K562 (cell line): ENCODE results near the gene EDN2. TPM values are rescaled to one million over a fixed set of nuclear protein-coding genes. Genes with fewer than 3 reads are reported as not detected.

Experiments used
- ATAC-seq: fragments of 200-7000 bp; cut with Tn5 transposase; 3 replicates; pipeline ENCODE4 v1.9.1; 2020; ENCODE audit warnings: moderate library complexity
- BruUV-seq: library from RNA; stranded (reverse); fragments of 400-500 nt; replicated peaks from 2 replicates; lab custom pipeline; 2021; lab: Mats Ljungman, UMichigan
- CTCF ChIA-PET: fragments of 300-600 bp; formaldehyde crosslinking; extraction: SDS; loops from one replicate; lab custom pipeline; 2021; ENCODE audit warnings: low intra/inter-chr PET ratio; lab: Yijun Ruan, JAX
- POLR2A ChIA-PET: fragments of 300-600, 350-650 bp; sonication (Branson Sonifier 250); formaldehyde crosslinking; extraction: SDS; loops from one replicate; lab custom pipeline; 2021; ENCODE audit warnings: antibody characterized with exemption, inconsistent platforms; lab: Yijun Ruan, JAX
- DNase-seq, 4 experiments: peaks; one replicate each; pipeline versions ENCODE4 v3.0.0 to v3.0.0-alpha.2; 2011 to 2018; ENCODE audit warnings: low spot score in 3 of 4, mixed read lengths in 3 of 4; ENCODE audit errors: extremely low read depth in 1 of 4
- FAIRE-seq: peaks from 2 replicates; lab custom pipeline; 2011; peaks lifted over from hg19 to GRCh38; lab: Jason Lieb, UNC
- H2AFZ ChIP-seq: 2 replicates; pipeline ENCODE4 v1.6.0; 2011; ENCODE audit warnings: low read depth, low read length, control low read depth, inconsistent platforms
- H3K27ac ChIP-seq: fragments of 200-600 bp; 3 replicates; pipeline ENCODE4 v1.8.0; 2011; ENCODE audit warnings: low read depth, mild to moderate bottlenecking, control low read depth, inconsistent platforms, low read length, moderate library complexity, mixed read lengths; ENCODE audit errors: extremely low read depth
- H3K27me3 ChIP-seq, 2 experiments: fragments of 300-600 bp in 1 of 2; 2 replicates in 1 of 2; 3 replicates in 1 of 2; pipeline versions ENCODE4 v1.6.0 to v1.8.0; 2011; ENCODE audit warnings: inconsistent platforms in 2 of 2, low read length in 2 of 2, mild to moderate bottlenecking in 1 of 2, mixed read lengths in 1 of 2, moderate library complexity in 1 of 2; ENCODE audit not compliant: control insufficient read depth in 2 of 2, insufficient read depth in 2 of 2
- H3K36me3 ChIP-seq: fragments of 300-600 bp; 3 replicates; pipeline ENCODE4 v1.8.0; 2011; ENCODE audit warnings: mild to moderate bottlenecking, low read length, inconsistent platforms; ENCODE audit not compliant: control insufficient read depth, insufficient read depth
- H3K4me1 ChIP-seq, 2 experiments: fragments of 200-600 bp in 1 of 2; replicated peaks in 1 of 2; 2 replicates in 1 of 2; 3 replicates in 1 of 2; pipeline versions ENCODE4 v1.5.1 to v1.8.0; 2011; ENCODE audit warnings: inconsistent platforms in 2 of 2, low read length in 2 of 2, mild to moderate bottlenecking in 1 of 2, mixed read lengths in 1 of 2, moderate library complexity in 1 of 2; ENCODE audit not compliant: control insufficient read depth in 2 of 2, insufficient read depth in 2 of 2
- H3K4me2 ChIP-seq: 2 replicates; pipeline ENCODE4 v1.6.1; 2011; ENCODE audit warnings: low read length, control low read depth, inconsistent platforms, mixed read lengths; ENCODE audit not compliant: insufficient read depth
- H3K4me3 ChIP-seq: fragments of 200-600 bp; sonication (generic), shearing (Covaris generic); 2 replicates; pipeline ENCODE4 v1.5.1; 2016; ENCODE audit warnings: control low read depth, inconsistent platforms
- H3K79me2 ChIP-seq: fragments of 200-600 bp; 3 replicates; pipeline ENCODE4 v1.8.0; 2011; ENCODE audit warnings: low read length, inconsistent platforms; ENCODE audit not compliant: control insufficient read depth, insufficient read depth
- H3K9ac ChIP-seq, 2 experiments: 2 replicates each; pipeline versions ENCODE4 v1.6.0 to v1.6.1; 2011; ENCODE audit warnings: low read depth in 2 of 2, low read length in 2 of 2, control low read depth in 1 of 2, inconsistent platforms in 1 of 2, mild to moderate bottlenecking in 1 of 2, mixed read lengths in 1 of 2; ENCODE audit not compliant: insufficient read depth in 1 of 2
- H3K9me1 ChIP-seq: one replicate; pipeline ENCODE4 v1.6.0; 2011; ENCODE audit warnings: inconsistent platforms, mild to moderate bottlenecking, low read length, moderate library complexity; ENCODE audit not compliant: control insufficient read depth, insufficient read depth
- H3K9me3 ChIP-seq: replicated peaks from 2 replicates; pipeline ENCODE4 v1.5.1; 2011; ENCODE audit warnings: low read depth, low read length, inconsistent platforms; ENCODE audit not compliant: control insufficient read depth, insufficient read depth
- H4K20me1 ChIP-seq: replicated peaks from 2 replicates; pipeline ENCODE4 v1.6.1; 2011; ENCODE audit warnings: low read length, inconsistent platforms, mixed read lengths; ENCODE audit not compliant: control insufficient read depth, insufficient read depth
- ADNP ChIP-seq: fragments of 200-800 bp; sonication (Bioruptor generic); IDR thresholded peaks from 2 replicates; pipeline ENCODE4 v1.6.1; 2016; ENCODE audit warnings: missing genetic modification characterization, missing compliant biosample characterization
- CHD2 ChIP-seq: IDR thresholded peaks from 2 replicates; pipeline ENCODE4 v1.6.1; 2011; ENCODE audit warnings: low read depth, low read length
- E2F1 ChIP-seq: sonication (generic); formaldehyde crosslinking; IDR thresholded peaks from 2 replicates; pipeline ENCODE4 v1.8.1; 2023; ENCODE audit warnings: mild to moderate bottlenecking, missing genetic modification reagents, moderate library complexity
- LARP7 ChIP-seq: fragments of 450-650 bp; IDR thresholded peaks from 2 replicates; pipeline ENCODE4 v1.6.1; 2016
- MLLT1 ChIP-seq, 2 experiments: fragments of 450-650 bp; IDR thresholded peaks; 2 replicates each; pipeline ENCODE4 v1.6.1; 2016
- NONO ChIP-seq, 2 experiments: fragments of 200-400 bp in 1 of 2; fragments of 450-650 bp in 1 of 2; formaldehyde crosslinking in 1 of 2; IDR thresholded peaks; 2 replicates each; pipeline ENCODE4 v1.6.1; 2017; ENCODE audit warnings: low read depth in 2 of 2, mild to moderate bottlenecking in 2 of 2, moderate library complexity in 2 of 2, low read length in 1 of 2
- PRMT5 ChIP-seq: sonication (generic); formaldehyde crosslinking; IDR thresholded peaks from 2 replicates; pipeline ENCODE4 v1.5.0; 2020; ENCODE audit warnings: missing genetic modification reagents
- SAFB ChIP-seq: fragments of 200-400 bp; formaldehyde crosslinking; IDR thresholded peaks from 2 replicates; pipeline ENCODE4 v1.6.1; 2017; ENCODE audit warnings: low read depth, low read length, borderline replicate concordance
- SMARCA4 ChIP-seq: fragments of 450-650 bp; IDR thresholded peaks from 2 replicates; pipeline ENCODE4 v1.6.1; 2016
- SNIP1 ChIP-seq: fragments of 450-650 bp; IDR thresholded peaks from 2 replicates; pipeline ENCODE4 v1.7.1; 2017; ENCODE audit warnings: low read depth, mild to moderate bottlenecking
- SUPT5H ChIP-seq: fragments of 450-650 bp; IDR thresholded peaks from 2 replicates; pipeline ENCODE4 v1.6.1; 2016
- XRCC4 ChIP-seq: IDR thresholded peaks from one replicate; pipeline ENCODE4 v1.6.1; 2011; ENCODE audit not compliant: insufficient read depth, insufficient read length; ENCODE audit errors: extremely low read depth
- ZBTB34 ChIP-seq: fragments of 250-450 bp; sonication (Bioruptor Pico); IDR thresholded peaks from 2 replicates; pipeline ENCODE4 v1.8.0; 2021; ENCODE audit warnings: mild to moderate bottlenecking, moderate library complexity
- ZNF277 ChIP-seq: fragments of 250-450 bp; sonication (Bioruptor Pico); IDR thresholded peaks from 2 replicates; pipeline ENCODE4 v1.8.0; 2022; ENCODE audit warnings: inconsistent platforms, mild to moderate bottlenecking, moderate library complexity, borderline replicate concordance
- ZNF3 ChIP-seq: fragments of 250-450 bp; sonication (Bioruptor Pico); IDR thresholded peaks from 2 replicates; pipeline ENCODE4 v1.5.0; 2021; ENCODE audit warnings: mild to moderate bottlenecking, moderate library complexity
- WGBS: fragments of 100-300 bp; shearing (Covaris generic); methylation state at CpG from one replicate; pipeline ENCODE4 v1.1.6; 2016; ENCODE audit warnings: low coverage, mixed read lengths; ENCODE audit not compliant: insufficient coverage; ENCODE audit errors: missing lambda C conversion rate; 5-methylcytosine and 5-hydroxymethylcytosine counted together
- in situ Hi-C: fragments of 300-500 bp; cut with MboI; formaldehyde crosslinking; loops from 4 replicates; pipeline ENCODE4 v1.15.0; 2018; ENCODE audit warnings: inconsistent platforms, mixed read lengths
- intact Hi-C: fragments of 100-400 bp; cut with micrococcal nuclease; formaldehyde crosslinking; loops from 2 replicates; pipeline ENCODE4 v1.14.2; 2022
- polyA plus RNA-seq, 8 experiments: library from polyadenylated mRNA; depleted of rRNA in 4 of 8; stranded (reverse) in 5 of 8; unstranded in 3 of 8; fragments of >200 nt; fragmentation: Nextera tagmentation in 2 of 8; fragmentation: Illumina TruSeq in 1 of 8; extraction: Ambion mirVana in 2 of 8; extraction: Trizol in 1 of 8; gene quantifications; 2 replicates each; pipeline versions ENCODE4 v1.2.1 to v1.2.3, GENCODE V29; 2011 to 2014; ENCODE audit warnings: inconsistent platforms in 1 of 8, missing spikeins in 1 of 8
- total RNA-seq, 7 experiments: library from RNA; depleted of rRNA in 6 of 7; stranded (reverse); fragments of >200 nt in 6 of 7; fragmentation: Illumina TruSeq in 2 of 7; extraction: Trizol in 2 of 7; gene quantifications; 2 replicates each; pipeline versions ENCODE4 v1.2.1 to v1.2.3, GENCODE V29; 2011 to 2021; ENCODE audit warnings: low replicate concordance in 1 of 7

Gene EDN2
- total and polyA plus RNA-seq, 9 of the 15 experiments (the other 6 are each of a cell fraction or from before 2014, with no cell fraction given) = not detected

- TF ChIP-seq MLLT1 (IDR thresholded peaks at IDR 0.05) = no peak
- TF ChIP-seq LARP7 = no peak
- TF ChIP-seq PRMT5 (CRISPR knock-in tag) = no peak
Observed at GRCh38 chr1:41468122-41468762, 16.2 kb downstream of the EDN2 start (continued).

GRCh38 chr1:41467673-41468072, 16.8 kb downstream of the EDN2 start:
- intact Hi-C loops (no loop called here), in situ Hi-C loops (no loop called here)
- H3K36me3 ChIP-seq = no peaks in the 10 kb centered on the region
- H3K27ac ChIP-seq = no peak overlapping the region
- CTCF ChIA-PET = no interaction called here
- H3K9ac ChIP-seq = no peak overlapping the region
- BruUV-seq = no TSS peak
- no peak overlapping the region for H3K4me2 ChIP-seq
- 0 out of 2 replicates have a peak, but pooled peaks cover 11% of the 10 kb centered on the region for H4K20me1 ChIP-seq
- ATAC-seq (no peak), DNase-seq (no peak), FAIRE-seq (no peak)
- H3K4me1 ChIP-seq = no peaks in the 10 kb centered on the region
- H3K4me3 ChIP-seq = no peak overlapping the region
- no peak overlapping the region for H2AFZ ChIP-seq
- peaks cover 20 to 56% of the 10 kb centered on the region in 2 experiments for H3K27me3 ChIP-seq
- 0% methylated on average over 4 of the region's 4 CpGs for WGBS
- no peak for TF ChIP-seq SNIP1
- no peak for TF ChIP-seq SAFB
- TF ChIP-seq ADNP (tag) = no peak
- no peak for TF ChIP-seq E2F1 (CRISPR knock-in tag)
- TF ChIP-seq ZNF3 = no peak
- no peak for TF ChIP-seq XRCC4
- TF ChIP-seq SUPT5H = no peak
- TF ChIP-seq NONO (IDR thresholded peaks at IDR 0.05; ENCODE audit: low read depth in 2 of 2, low read length in 1 of 2) = no peak
- no peak for TF ChIP-seq SMARCA4
- TF ChIP-seq CHD2 = no peak
- TF ChIP-seq ZNF277 (CRISPR knock-in tag) = no peak
- no peak for TF ChIP-seq ZBTB34 (CRISPR knock-in tag)
- no peaks in the 10 kb centered on the region for H3K79me2 ChIP-seq
- H3K9me1 ChIP-seq = no peaks in the 10 kb centered on the region
- POLR2A ChIA-PET = interaction anchor here (0.7 to 0.8 kb wide), 2 partner anchors 15 to 30 kb away, joined by 3 to 4 read pairs; no protein-coding TSS in a partner anchor
- H3K9me3 ChIP-seq = no peaks in the 10 kb centered on the region
